HG02571 (cell line): ENCODE results near the gene SP4.

Source experiments
- ATAC-seq: cut with Tn5 transposase; IDR thresholded peaks from one replicate; pipeline ENCODE4 v1.9.1; 2021; ENCODE audit warnings: mild to moderate bottlenecking, moderate library complexity; ENCODE audit not compliant: unreplicated experiment

Gene SP4

DNA sequence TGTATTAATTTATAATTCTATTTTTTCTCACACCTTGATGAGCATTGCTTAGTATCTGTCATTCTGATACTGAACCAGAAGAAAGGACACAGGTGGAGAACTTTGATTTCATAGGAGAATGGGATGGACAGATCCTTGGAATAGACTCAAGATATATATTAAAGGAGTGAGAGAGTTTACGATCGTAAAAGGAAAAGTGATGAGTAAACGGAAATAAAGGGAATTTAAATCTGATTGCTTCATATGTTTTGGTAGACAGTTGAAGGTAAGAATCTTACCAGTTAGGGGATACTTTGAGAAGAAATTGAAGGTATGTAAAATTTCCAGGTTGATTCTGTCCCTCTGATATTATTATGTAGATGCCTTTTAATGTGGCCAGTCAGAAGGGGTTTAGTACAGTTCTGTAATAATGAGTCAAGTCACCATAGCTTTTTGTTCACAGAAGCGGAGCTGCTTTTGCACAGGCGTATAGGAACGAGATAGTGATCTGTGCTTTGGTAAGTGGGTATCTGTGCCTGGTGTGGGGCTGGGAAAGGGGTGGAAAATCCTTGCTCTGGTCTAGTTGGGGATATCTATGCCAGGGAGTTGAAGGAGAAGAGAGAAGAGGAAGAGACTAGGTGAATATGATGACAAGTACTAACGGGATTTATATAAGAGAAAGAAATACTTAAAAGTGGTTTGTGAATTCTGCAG lies 15.4 kb downstream of the SP4 start:
- no peak for ATAC-seq

DNA sequence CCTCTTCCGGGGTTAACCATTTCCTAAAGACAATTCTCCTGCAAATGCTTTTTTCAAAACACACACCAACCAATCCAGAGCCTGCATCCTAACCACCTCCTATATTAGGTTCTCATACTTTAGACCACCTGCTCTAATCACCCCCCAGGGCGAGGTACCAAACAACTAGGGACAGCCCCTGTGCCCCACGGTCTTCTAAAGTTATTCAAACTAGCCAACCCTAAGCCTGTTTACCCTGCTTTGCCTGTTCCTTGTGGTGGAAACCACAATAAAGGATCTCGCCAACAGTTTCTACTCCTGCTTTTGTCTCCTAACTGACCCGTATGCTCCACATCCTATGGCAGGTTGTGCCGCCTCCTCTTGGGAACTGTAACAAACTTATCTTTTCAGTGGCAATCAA lies 21.1 kb downstream of the SP4 start:
- no peak for ATAC-seq

DNA sequence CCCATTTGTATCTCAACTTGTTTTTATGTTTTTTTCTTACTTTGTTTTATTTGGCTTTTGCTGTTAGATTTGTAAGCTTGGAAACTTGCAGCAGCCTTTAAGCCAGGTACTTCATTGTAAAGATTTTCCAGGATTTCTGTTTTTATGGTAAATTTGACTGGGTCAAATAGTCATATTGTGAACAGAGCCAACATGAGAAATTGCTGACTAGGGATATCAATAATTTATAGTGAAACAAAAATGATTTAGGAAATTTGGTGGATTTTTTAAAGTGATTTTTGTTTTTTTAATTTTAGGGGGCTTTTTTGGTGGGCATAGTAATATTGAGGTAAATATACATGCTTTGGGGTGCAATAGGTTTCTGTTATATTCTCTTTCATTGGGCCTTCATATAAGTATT lies 22.2 kb downstream of the SP4 start:
- no peak for ATAC-seq

DNA sequence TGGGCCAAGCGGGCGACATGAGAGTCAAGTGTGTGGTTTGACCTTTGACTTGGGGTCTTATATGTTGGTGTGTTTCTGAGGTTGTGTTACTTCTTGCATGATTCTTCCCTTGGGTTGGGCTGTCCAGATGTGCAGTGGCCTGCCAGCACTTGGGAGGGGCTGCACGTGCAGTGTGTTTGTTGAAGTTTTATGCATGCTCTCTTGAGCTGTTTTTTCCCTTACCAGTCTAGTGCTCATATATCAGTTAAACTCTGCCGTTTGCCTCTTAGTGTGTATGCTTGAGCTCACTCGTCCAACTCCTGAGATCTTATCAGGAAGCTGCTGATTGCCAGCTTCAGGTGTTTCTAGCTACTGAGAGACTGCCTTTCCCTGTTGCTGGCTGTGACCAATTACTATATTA lies 23.1 kb downstream of the SP4 start:
- ATAC-seq = no peak

DNA sequence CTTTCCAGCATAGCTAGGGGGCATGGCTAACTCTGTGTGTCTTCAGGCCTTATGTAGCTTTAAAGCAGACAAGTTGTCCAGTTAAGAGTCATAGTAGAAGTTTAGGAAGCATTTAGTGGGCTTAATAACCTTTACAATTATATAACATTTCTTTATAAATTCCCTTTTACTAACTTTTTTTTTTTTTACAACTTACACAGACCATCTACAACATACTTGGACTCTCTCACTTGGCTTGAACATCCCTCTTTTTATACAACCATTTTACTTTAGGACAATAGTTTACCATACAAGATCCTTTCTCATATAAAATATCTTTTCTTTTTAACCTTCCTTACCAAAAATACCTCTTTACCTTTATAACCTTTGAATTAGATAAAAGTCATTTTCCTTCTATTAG lies 26.3 kb downstream of the SP4 start:
- ATAC-seq = no peak

DNA sequence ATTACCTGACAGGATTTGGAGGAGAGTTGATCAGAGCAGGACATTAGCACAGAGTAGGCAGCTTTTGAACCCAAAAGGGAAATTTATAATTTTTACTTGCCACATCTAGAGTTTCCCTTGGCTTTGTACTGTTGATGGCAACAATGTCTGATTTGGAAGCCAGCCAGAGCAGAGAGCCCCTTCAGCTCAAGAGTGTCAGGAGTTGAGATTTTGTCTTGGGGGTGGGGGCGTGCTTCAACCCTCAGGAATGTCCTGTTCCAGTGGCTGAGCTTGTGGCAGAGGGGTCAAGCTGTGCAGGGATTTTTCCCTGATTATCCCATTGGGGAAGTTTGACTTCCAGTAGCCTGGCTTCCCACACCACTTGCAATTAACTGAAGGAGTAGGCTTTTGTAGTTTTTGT lies 27.0 kb downstream of the SP4 start:
- no peak for ATAC-seq

DNA sequence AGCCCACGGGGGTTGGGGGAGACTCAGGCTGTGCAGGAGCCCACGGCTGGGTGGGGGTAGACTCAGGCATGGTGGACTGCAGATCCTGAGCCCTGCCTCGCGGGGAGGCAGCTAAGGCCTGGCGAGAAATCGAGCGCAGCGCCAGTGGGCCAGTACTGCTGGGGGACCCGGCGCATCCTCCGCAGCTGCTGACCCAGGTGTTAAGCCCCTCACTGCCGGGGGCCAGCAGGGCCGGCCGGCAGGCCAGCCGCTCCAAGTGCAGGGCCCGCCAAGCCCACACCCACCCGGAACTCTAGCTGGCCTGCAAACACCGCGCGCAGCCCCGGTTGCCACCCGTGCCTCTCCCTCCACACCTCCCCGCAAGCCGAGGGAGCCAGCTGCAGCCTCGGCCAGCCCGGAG lies 33.4 kb downstream of the SP4 start:
- ATAC-seq = no peak

DNA sequence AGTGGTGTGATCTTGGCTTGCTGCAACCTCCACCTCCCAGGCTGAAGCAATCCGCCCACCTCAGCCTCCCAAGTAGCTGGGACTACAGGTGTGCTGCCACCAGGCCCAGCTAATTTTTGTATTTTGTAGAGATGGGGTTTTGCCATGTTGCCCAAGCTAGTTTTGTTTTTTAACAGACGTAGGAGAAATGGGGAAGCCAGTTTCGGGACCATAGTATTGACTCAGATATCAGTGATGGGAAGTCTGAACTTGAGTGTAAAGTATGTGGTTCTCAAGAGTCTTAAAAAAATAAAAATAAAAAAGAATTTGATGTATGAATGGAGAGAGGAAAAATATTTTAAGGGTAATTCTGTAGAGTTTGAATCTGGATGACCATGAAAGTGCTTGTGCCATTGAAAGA lies 34.2 kb downstream of the SP4 start:
- ATAC-seq = no peak

DNA sequence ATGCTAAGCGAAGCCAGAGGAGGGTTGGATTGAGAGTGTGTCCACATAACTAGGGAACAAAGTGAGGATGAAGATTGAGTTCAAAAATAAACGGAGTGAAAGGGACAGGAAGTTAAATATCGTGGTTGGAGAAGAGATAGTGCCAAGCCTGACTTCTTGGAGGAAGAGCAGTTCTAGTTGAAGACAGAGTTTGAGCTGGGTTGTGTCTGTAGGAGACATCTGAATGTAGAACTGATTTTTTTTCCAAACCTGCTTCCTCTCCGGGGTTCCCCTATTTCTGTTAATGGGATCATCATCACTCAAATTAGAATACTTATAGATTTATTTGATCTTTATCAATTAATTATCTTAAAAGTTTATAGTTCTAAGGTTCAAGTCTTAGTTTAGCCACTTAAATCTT lies 35.6 kb downstream of the SP4 start:
- no peak for ATAC-seq

DNA sequence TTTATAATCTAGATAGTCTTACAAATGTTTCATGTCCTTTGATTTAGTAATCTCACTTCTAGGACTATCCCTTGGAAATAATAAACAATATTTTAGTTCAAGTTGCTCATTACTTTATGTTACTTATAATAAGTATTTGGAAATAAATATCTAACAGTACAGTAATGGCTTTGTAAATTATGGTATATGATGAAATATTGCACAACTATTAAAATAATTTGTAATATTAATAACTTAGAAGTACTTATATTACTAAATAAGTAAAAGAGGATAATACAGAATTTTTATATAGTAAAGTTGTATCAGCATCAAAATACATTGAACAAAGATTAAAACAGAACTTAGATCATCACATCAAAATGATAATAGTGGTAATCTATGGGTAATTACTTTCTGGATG lies 41.1 kb downstream of the SP4 start:
- ATAC-seq = no peak

DNA sequence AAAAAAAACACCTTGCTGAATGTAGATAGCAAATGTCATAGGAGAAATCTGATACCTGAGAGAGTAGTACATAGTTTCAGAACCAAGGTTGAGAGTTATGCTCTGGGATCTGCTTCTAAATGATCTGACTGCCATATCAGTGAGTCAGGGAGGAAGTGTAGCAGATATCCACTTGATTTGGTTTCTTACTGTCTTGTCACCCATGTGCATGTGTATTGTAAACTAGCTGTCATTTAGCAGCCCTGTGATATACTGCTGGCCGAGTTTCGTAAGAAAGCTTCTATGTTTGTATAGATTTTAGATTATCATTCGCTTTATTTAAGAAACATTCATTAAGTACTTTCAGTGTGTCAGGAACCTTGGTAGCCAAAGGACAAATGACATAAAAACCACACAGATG lies 42.0 kb downstream of the SP4 start:
- ATAC-seq = no peak

DNA sequence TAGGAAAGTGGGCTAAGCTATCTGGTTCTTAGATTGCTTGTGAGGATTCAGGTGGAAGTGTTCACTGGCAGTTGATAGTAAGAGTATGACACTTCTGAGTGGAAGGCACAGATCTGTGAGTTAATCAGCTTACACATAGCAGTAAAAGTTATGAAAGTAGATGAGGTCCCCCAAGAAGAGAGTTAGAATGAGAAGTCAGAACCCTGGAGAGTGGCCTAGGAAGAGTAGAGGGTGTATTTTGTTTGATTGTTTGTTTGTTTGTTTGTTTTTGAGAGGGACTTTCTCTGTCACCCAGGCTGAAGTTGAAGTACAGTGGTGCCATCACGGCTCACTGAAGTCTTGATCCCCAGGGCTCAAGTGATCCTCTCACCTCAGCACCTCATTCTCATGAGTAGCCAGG lies 44.1 kb downstream of the SP4 start:
- ATAC-seq = no peak

DNA sequence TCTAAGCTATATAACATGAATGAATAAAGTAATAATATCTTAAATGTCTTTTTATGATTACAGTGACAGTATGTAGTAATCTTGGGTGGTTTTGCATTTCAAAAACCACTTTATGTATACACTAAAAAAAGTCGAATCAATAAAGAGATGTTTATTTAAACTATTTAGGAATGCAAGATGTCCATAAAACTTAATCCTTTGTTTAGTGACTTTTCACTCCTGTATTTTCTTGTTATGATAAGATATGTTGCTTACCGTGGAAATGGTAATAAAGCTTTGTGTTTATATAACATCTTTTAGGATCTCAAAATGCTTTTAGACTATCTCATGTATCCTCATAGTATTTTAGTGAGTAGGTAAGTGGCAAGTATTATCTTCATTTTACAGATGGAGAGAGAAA lies 48.5 kb downstream of the SP4 start:
- ATAC-seq = no peak

DNA sequence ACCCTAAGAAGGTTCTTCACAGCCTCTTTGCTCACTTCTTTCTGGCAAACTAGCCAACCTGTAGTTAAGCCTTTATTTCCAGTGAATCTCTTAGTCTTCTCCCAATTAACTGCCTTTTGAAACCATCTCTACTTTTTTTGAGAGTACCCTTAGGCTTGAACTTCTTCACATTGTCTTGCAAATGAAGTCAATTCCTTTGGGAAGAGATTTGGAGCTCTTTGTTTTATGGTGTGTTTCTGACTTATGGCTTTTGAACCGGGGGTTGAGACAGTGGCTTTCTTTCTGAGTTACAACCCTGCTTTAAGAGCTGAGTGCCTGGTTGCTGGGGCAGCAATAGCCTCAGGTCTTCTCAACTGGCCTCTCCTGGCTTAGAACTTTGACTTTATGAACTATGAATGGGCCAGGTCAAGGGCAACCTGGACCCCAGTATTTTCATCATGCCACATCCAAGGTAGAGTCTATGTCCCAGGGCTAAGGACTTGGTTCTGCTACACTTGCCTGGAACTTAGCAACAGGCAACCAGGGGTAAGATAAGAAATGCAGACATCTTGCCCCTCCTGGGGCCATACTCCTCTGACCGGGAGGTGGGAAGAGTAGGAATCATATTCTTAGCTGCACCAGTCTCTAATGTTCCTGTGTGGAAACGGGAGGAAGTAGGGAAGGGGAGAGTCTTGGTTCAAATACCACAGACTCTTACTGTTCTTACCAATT lies 53.0 kb downstream of the SP4 start:
- no peak for ATAC-seq

DNA sequence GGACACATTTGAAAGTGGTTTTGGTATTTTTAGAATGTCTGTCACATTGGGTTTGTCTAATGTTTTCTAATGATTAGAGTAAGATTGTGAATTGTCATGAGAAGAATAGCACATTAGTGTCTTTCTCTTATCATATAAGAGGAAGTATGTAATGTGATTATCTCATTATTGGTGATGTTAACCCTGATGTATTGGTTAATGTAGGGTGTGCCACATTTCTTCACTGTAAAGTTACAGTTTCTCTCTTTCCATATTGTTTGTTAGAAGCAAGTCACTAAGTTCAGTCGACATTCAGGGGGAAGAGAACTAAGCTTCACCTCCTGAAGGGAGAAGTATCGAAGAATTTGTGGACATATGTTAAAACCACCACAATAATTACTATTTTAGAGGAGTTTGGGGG lies 58.6 kb downstream of the SP4 start:
- no peak for ATAC-seq

DNA sequence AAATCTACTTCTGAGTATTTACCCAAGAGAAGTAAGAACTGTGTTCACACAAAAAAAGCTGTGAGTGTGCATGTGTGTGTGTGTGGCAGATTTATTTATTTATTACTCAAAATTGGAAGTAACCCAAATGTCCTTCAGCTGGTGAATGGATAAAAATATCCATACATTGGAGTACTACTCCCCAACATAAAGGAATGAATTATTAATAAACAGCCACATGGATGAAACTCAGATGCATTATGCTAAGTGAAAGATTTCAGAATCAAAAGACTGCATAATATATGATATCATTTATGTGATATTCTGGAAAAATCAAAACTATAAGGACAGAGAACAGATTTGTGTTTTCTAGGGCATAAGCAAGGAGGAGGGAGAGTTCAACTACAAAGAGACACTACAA lies 67.8 kb downstream of the SP4 start:
- ATAC-seq = no peak

DNA sequence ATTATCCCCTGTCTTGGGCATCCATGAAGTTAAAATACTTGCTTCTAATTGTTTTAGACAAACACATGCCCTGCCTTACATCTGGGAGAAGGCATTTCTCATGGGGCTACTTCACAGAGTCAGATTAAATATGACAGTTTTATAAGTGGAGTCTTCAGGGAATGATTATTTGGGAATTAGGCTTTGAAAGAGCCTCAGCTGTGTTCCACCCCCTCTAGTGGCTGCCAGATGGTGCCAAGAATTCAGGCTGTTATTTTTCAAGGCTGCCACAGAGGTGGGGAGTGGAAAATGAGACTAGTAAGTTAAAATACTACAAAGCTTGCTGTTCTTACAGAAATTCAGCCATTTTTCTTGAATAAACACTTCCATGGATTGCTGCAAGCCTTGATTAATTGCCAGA lies 69.2 kb downstream of the SP4 start:
- ATAC-seq = no peak

DNA sequence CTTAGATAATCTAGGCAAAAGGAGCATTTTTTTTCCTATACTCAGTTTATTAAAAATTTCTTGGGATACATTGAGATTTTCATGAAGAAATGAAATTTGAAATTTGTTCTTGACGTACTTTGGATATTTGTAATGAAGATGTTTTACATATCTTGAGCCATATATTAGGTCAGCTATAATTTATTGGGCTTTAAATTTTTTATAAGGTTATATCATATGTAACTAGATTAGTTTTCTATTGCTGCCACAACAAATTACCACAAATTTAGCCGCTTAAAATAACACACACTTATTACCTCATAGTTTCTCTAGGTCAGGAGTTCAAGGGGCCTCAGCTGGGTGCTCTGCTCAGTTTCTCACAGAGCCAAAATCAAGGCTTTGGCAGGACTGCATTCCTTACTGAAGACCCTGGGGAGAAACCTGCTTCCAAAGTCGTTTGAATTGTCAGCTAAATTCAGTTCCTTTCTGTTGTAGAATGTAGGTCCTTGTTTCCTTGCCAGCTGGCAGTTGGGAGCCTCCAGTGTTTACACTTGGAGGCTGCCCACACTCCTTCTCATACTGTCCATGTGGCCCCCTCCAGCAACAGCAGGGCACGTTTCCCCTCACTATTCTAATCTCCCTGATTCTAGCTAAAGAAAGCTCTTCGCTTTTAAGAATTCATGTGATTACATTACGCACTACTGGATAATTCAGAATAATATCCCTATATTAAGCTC lies 72.4 kb downstream of the SP4 start:
- no peak for ATAC-seq

DNA sequence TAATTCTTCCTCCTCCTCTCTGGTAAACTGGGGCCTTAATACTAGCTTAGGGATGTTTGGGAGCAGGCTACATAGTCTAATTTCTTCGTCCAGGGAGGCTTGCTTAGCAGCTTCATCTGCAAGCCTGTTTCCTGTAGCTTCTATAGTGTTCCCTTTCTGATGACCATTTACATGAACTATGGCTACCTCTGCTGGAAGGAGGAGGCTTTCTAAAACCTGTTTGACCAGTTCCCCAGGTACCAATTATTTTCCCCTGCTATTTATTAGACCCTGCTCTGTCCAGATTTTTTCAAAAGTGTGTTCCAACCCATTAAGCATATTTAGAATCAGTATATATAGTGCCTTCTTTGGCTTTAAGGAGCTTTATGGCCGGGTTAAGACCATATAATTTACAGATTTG lies 76.1 kb downstream of the SP4 start:
- ATAC-seq = no peak

DNA sequence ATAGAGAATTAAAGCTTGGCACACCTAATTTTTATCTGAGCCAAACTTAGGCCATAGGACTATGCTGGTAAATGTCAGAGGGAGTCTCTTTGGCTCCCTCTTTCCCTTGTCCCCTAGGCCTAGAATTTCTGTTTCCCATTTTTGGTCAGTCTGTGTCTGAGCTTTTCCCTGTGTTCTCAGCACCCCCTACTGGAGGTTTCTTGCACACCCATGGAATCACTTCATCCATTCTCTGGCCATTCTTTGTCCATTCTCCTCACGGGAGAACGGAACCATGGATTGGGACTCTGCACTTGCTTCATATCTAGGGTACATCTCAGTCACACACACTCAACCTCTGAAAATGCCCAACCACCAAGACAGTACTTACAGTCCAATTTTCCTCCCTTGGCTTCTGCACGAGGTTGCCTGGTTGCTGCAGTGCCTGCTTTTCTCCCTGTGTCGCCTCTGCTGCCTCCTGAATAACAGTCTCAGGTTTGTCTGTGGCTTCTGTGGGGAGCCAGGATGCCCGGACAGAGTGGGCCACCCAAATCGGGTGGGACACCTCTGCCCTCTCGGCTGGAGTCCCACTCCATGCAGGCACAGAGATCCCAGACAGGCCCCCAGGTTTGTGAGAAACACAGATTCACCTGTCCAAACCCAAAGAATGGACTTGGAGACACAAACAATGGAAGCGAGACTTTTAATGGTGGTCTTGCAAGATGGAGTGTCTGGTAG lies 79.9 kb downstream of the SP4 start:
- ATAC-seq = no peak

DNA sequence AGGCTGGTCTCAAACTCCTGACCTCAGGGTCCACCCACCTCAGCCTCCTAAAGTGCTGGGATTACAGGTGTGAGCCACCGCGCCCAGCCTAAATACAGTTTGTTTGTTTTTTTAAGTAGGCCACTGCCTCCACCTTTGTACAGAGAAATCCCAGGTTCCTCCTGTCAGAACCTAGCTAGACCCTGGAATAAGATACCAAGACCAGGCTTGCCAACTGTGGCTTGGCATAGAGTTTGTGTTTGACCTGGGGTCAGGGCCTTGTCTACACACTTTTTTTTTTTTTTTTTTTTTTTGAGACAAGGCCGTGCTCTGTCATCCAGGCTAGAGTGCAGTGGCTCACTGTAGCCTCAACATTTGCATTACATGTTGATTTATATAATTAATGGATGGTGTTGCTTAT lies 80.7 kb downstream of the SP4 start:
- no peak for ATAC-seq

DNA sequence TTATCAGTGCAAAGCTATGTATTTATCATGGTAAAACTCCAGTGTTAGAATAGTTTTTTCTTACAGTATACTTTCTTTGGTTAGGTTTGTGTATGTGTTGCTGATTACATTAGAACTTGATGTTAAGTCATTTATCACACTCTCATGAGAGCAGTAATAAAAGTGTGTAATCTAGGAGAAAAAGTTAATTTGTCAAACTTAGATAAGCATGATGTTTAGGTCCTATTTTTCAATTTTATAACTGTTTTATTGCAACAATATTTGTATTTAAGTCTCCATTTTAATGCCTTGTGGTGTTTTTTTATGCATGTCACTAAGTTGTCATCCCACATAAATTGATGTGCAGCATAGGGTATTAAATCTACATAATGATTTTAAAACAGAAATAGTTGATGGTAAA lies 86.2 kb downstream of the SP4 start:
- ATAC-seq = no peak
